RWPE1 (cell line): ENCODE measurements around the gene IP6K1.

Experiments
- CTCF ChIA-PET: fragments of 350-600 bp; sonication (Branson Sonifier 250); formaldehyde crosslinking; extraction: SDS; loops from one replicate; lab custom pipeline; 2021; lab: Yijun Ruan, JAX
- POLR2A ChIA-PET: fragments of 400-600 bp; formaldehyde crosslinking; extraction: SDS; loops from one replicate; lab custom pipeline; 2020; ENCODE audit warnings: antibody characterized with exemption; ENCODE audit not compliant: low non-redundant PET; lab: Yijun Ruan, JAX
- DNase-seq: peaks from one replicate; pipeline ENCODE4 v3.0.0; 2012; ENCODE audit warnings: low spot score
- H3K27ac ChIP-seq: fragments of 450-650 bp; 2 replicates; pipeline ENCODE4 v1.5.1; 2017
- TF ChIP-seq, protein P1 (sequence below): fragments of 450-650 bp; conservative IDR thresholded peaks from 2 replicates; pipeline ENCODE4 v1.5.1; 2017; ENCODE audit warnings: low read depth, mild to moderate bottlenecking

IP6K1 gene

DNA sequence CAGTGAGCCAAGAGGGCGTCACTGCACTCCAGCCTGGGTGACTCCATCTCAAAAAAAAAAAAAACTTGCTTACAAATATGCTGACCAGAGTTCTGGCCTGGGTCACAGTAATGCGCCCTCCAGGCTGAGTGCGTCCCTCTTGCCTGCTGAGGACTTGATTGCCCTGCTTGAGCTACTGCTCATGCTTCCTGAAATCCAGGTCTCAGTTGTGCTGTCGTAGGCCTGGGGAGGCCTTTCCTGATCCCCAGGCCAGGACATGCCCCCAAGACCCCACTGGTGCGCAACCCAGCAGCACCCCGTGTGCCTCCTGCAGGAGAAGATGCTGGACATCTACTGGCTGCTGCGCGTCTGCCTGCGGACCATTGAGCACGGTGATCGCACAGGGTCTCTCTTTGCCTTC, 74.2 kb downstream of the IP6K1 start:
- POLR2A ChIA-PET, result no interaction called here

DNA sequence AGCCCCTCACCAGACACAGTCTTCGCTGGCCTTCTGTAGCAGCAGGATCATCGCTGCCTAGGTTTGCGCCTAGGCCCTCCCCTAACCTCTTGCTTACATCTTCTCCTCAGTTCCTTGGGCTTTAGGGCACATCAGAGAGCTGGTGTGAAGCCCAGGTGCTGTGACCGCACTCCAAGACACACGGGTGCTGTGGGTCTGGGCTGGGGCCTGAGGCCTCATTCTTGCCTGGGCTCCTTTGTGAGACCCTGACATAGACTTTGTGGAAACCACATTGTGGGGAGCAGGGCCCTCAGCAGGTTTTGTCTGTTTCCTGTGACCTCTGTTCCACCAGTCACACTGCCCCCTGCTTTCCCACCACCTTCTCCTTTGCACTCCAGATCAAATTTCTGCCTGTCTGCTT, 74.9 kb downstream of the IP6K1 start:
- TF ChIP-seq, protein P1, sequence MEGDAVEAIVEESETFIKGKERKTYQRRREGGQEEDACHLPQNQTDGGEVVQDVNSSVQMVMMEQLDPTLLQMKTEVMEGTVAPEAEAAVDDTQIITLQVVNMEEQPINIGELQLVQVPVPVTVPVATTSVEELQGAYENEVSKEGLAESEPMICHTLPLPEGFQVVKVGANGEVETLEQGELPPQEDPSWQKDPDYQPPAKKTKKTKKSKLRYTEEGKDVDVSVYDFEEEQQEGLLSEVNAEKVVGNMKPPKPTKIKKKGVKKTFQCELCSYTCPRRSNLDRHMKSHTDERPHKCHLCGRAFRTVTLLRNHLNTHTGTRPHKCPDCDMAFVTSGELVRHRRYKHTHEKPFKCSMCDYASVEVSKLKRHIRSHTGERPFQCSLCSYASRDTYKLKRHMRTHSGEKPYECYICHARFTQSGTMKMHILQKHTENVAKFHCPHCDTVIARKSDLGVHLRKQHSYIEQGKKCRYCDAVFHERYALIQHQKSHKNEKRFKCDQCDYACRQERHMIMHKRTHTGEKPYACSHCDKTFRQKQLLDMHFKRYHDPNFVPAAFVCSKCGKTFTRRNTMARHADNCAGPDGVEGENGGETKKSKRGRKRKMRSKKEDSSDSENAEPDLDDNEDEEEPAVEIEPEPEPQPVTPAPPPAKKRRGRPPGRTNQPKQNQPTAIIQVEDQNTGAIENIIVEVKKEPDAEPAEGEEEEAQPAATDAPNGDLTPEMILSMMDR, result no peak
- ChIA-PET CTCF (no interaction called here), POLR2A (no interaction called here)
- no peak for DNase-seq
- H3K27ac ChIP-seq, result peak overlapping the region; percentile 33; the same call in 1 of the 2 replicates

More for the DNA sequence above, 74.2 kb downstream of the IP6K1 start:
- DNase-seq, result no peak
- TF ChIP-seq, protein P1, result no peak
- peak overlapping the region; percentile 33 for H3K27ac ChIP-seq
- CTCF ChIA-PET, result no interaction called here

DNA sequence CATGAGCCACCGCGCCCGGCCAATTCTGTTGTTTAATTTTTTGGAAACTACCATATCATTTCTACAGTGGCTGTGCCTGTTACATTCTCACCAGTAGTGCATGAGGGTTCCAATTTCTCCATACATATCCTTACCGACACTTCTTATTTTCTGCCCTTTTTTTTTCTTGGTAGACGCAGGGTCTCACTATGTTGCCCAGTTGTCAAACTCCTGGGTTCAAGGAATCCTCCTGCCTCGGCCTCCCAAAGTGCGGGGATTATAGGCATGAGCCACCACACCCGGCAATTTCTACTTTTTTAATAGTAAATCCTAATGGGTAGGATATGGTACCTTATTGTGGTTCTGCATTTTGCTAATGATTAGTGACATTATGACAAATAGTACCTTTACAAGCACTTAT, 76.5 kb downstream of the IP6K1 start:
- CTCF ChIA-PET, result no interaction called here
- POLR2A ChIA-PET, result no interaction called here
- DNase-seq, result no peak
- TF ChIP-seq, protein P1, result no peak
- H3K27ac ChIP-seq, result no peak overlapping the region

DNA sequence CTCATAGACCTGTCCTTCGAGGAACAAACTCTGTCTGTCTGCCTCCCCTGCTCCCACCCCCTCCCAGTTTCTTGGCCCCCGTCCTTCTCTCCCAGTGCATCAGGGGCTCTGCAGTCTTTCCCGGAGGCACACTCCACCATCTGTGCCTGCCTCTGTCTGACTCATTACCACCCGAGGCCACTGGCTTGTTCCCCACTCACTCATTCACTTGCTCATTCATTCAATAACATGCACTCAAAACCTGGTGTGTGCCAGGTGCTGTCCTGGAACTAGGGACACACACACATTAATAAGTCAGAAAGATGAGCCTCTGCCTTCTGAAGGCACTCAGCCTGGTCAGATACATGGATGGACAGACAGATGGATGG, 79.2 kb downstream of the IP6K1 start:
- no peak for DNase-seq
- H3K27ac ChIP-seq, result peak overlapping the region; percentile 50
- ChIA-PET POLR2A (no interaction called here), CTCF (no interaction called here)
- TF ChIP-seq, protein P1, result no peak

DNA sequence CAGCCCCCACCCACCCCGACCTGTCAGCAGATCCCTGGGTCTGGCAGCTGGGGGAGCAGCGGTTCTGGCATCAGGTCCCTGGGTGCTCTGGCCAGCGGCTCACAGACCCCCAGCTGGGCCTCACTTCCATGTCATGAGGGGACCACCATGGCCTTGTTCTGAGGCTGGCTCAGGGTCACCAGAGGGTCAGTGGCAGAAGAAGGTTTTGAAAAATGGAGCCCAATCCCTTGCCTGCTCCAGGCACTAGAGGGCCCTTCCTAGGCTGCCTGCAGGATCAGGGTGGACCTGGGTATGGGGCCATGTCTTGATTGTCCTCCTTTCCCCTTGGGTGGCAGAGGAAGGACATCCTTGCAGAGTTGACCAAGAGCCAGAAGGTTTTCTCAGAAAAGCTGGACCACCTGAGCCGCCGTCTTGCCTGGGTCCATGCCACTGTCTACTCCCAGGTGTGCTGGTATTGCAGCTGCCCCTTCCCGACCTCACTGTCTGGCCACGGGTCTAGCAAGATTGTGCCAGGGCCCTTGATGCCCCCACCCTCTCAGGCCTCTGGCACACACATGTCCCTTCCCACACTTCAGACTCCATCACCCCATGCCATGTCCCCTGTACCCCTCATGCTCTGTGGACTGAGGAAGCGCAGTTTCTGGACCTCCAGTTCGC, 79.8 kb downstream of the IP6K1 start:
- peak overlapping the region; percentile 50 for H3K27ac ChIP-seq
- CTCF ChIA-PET, result no interaction called here
- POLR2A ChIA-PET, result no interaction called here
- DNase-seq, result no peak
- TF ChIP-seq, protein P1, result no peak

DNA sequence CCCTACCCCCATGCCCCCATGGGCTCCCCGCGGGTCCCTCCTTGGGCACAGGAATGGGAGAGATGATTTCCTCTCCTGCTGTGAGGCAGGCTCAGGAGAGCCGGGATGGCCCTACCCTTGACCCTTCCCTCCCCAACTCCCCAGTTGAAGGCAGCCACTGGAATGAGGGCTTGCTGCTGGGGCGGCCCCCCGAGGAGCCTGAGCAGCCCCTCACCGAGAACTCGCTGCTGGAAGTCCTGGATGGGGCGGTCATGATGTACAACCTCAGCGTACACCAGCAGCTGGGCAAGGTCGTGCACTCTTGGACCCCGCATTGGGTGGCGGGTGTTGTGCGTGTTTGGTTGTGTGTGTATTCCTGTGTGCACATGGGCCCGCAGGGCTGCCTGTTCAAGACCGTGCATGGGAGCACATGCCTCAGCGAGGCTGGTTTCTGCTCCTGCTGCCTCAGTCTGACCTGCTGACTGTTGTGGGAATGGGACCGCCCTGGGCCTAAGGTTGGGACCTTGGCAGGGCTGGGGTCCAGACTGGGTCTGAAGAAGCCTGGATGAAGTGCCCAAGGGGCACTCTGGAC, 80.9 kb downstream of the IP6K1 start:
- ChIA-PET CTCF (no interaction called here), POLR2A (no interaction called here)
- H3K27ac ChIP-seq, result no peak overlapping the region; the same call in 1 of the 2 replicates
- no peak for DNase-seq
- TF ChIP-seq, protein P1, result no peak
